B cell (primary cell): ENCODE data around the gene B9D1. TPM values are rescaled to one million over a fixed set of nuclear protein-coding genes. Genes with fewer than 3 reads are reported as not detected.

Experiments
- ATAC-seq: fragments of 200-7000 bp; cut with Tn5 transposase; one replicate; pipeline ENCODE4 v1.10.0; 2021; ENCODE audit warnings: low read depth, mild to moderate bottlenecking, moderate number of reproducible peaks, moderate library complexity
- CTCF ChIA-PET: fragments of 350-600 bp; sonication (Branson Sonifier 250); formaldehyde crosslinking; loops from one replicate; lab custom pipeline; 2021; ENCODE audit warnings: antibody characterized with exemption, inconsistent platforms; lab: Charles Lee
- POLR2A ChIA-PET: fragments of 350-600 bp; sonication (Branson Sonifier 250); formaldehyde crosslinking; loops from one replicate; lab custom pipeline; 2021; ENCODE audit warnings: antibody characterized with exemption; lab: Charles Lee
- DNase-seq: peaks from one replicate; pipeline ENCODE4 v3.0.0; 2013
- H2AFZ ChIP-seq: 2 replicates; pipeline ENCODE4 v1.6.1; 2012; ENCODE audit warnings: mild to moderate bottlenecking, low read depth, low read length; ENCODE audit not compliant: insufficient read depth, poor library complexity, severe bottlenecking
- H3K27ac ChIP-seq, 2 donors: 1 replicate in 1 of 2; 2 replicates in 1 of 2; pipeline ENCODE4 v1.5.1; 2012 to 2013; ENCODE audit warnings: low read length in 2 of 2, mild to moderate bottlenecking in 2 of 2, moderate library complexity in 1 of 2
- H3K27me3 ChIP-seq, 4 experiments: fragments of 200-600 bp in 1 of 4; sonication (generic) in 1 of 4; replicated peaks in 1 of 4; 1 replicate in 2 of 4; 2 replicates in 2 of 4; pipeline versions ENCODE4 v1.6.1 to v1.7.0; 2013 to 2016; ENCODE audit warnings: low read length in 3 of 4, mild to moderate bottlenecking in 2 of 4, mixed read lengths in 1 of 4, moderate library complexity in 1 of 4; ENCODE audit not compliant: insufficient read depth in 4 of 4, control insufficient read depth in 3 of 4; ENCODE audit errors: control extremely low read depth in 1 of 4
- H3K36me3 ChIP-seq, 2 experiments: replicated peaks in 1 of 2; 1 replicate in 1 of 2; 2 replicates in 1 of 2; pipeline versions ENCODE4 v1.6.1 to v1.7.1; 2013; ENCODE audit warnings: low read length in 1 of 2; ENCODE audit not compliant: insufficient read depth in 2 of 2, control insufficient read depth in 1 of 2; ENCODE audit errors: control extremely low read depth in 1 of 2, extremely low read depth in 1 of 2
- H3K4me1 ChIP-seq, 2 donors: fragments of 200-600 bp in 1 of 2; sonication (generic) in 1 of 2; 1 replicate in 1 of 2; 2 replicates in 1 of 2; pipeline versions ENCODE4 v1.5.1 to v1.6.1; 2013 to 2017; ENCODE audit warnings: low read length in 2 of 2; ENCODE audit not compliant: control insufficient read depth in 2 of 2, insufficient read depth in 2 of 2
- H3K4me2 ChIP-seq: replicated peaks from 2 replicates; pipeline ENCODE3; 2012; ENCODE audit warnings: mild to moderate bottlenecking, low read depth, low read length; ENCODE audit not compliant: poor library complexity, severe bottlenecking
- H3K4me3 ChIP-seq, 5 experiments: fragments of 200-600 bp in 1 of 5; sonication (generic) in 1 of 5; 1 replicate in 3 of 5; 2 replicates in 2 of 5; pipeline versions ENCODE4 v1.5.1 to v1.7.0; 2011 to 2016; ENCODE audit warnings: low read length in 4 of 5, mild to moderate bottlenecking in 4 of 5, low read depth in 2 of 5, control low read depth in 1 of 5, moderate library complexity in 1 of 5; ENCODE audit not compliant: insufficient read depth in 1 of 5; ENCODE audit errors: control extremely low read depth in 1 of 5, extremely low read depth in 1 of 5
- H3K79me2 ChIP-seq: fragments of 200-600 bp; sonication (generic); one replicate; pipeline ENCODE4 v1.6.0; 2016; ENCODE audit warnings: low read length; ENCODE audit not compliant: control insufficient read depth, insufficient read depth
- H3K9ac ChIP-seq: fragments of 200-600 bp; sonication (generic); 2 replicates; pipeline ENCODE4 v1.6.1; 2017; ENCODE audit warnings: mild to moderate bottlenecking, low read length, moderate library complexity
- H3K9me3 ChIP-seq, 3 donors: one replicate each; pipeline versions ENCODE4 v1.6.1 to v1.7.1; 2013; ENCODE audit warnings: low read length in 2 of 3; ENCODE audit not compliant: control insufficient read depth in 2 of 3, insufficient read depth in 1 of 3; ENCODE audit errors: control extremely low read depth in 1 of 3
- H4K20me1 ChIP-seq: 2 replicates; pipeline ENCODE4 v1.6.0; 2012; ENCODE audit warnings: mild to moderate bottlenecking, low read length; ENCODE audit not compliant: insufficient read depth, control insufficient read depth, poor library complexity, severe bottlenecking
- H3K27ac Mint-ChIP-seq: one replicate; pipeline ENCODE4 v1.8.0; 2021; ENCODE audit warnings: mixed read lengths
- H3K27me3 Mint-ChIP-seq: one replicate; pipeline ENCODE4 v1.8.0; 2021; ENCODE audit warnings: mixed read lengths
- H3K4me1 Mint-ChIP-seq: one replicate; pipeline ENCODE4 v1.8.0; 2021; ENCODE audit warnings: mixed read lengths
- H3K4me3 Mint-ChIP-seq: one replicate; pipeline ENCODE4 v1.8.0; 2021; ENCODE audit warnings: mixed read lengths
- H3K9me3 Mint-ChIP-seq: one replicate; pipeline ENCODE4 v1.8.0; 2022; ENCODE audit warnings: mixed read lengths; ENCODE audit not compliant: insufficient read depth
- CTCF ChIP-seq: fragments of 200-600 bp; IDR thresholded peaks from one replicate; pipeline ENCODE4 v1.8.0; 2022; ENCODE audit warnings: antibody characterized with exemption, mild to moderate bottlenecking
- EZH2 ChIP-seq: IDR thresholded peaks from 2 replicates; pipeline ENCODE4 v1.6.1; 2012; ENCODE audit warnings: borderline replicate concordance, low read depth, mild to moderate bottlenecking, moderate library complexity, low read length; ENCODE audit not compliant: insufficient read depth, poor library complexity, severe bottlenecking
- WGBS: methylation state at CpG from one replicate; pipeline ENCODE4 v1.1.5; 2013; ENCODE audit warnings: missing lambda C conversion rate; ENCODE audit not compliant: insufficient coverage; 5-methylcytosine and 5-hydroxymethylcytosine counted together
- intact Hi-C: fragments of 100-400 bp; cut with micrococcal nuclease; formaldehyde crosslinking; loops from one replicate; pipeline ENCODE4 v1.10.0; 2022
- polyA plus RNA-seq: library from polyadenylated mRNA; depleted of rRNA; stranded (reverse); fragments of >200 nt; gene quantifications from 2 replicates; pipeline ENCODE4 v1.2.3, GENCODE V29; 2012
- total RNA-seq, 2 donors: library from RNA; stranded (reverse); fragments of 120-200 nt in 1 of 2; gene quantifications; 1 replicate in 1 of 2; 2 replicates in 1 of 2; pipeline versions ENCODE4 v1.2.3 to v1.2.4, GENCODE V29; 2013 to 2022

B9D1 gene
- total and polyA plus RNA-seq, 2 donors (not counting 1 experiment from before 2014, with no cell fraction given), result 2.5 to 6.9 TPM

- POLR2A ChIA-PET, result no interaction called here
- H3K36me3 ChIP-seq, result no peaks in the 10 kb centered on the region
- H3K27me3 Mint-ChIP-seq, result peaks cover 4% of the 10 kb centered on the region
- no peak overlapping the region for H2AFZ ChIP-seq
- H3K4me1 Mint-ChIP-seq, result peaks cover 4% of the 10 kb centered on the region
- ATAC-seq, result no peak
- no peaks in the 10 kb centered on the region for H3K4me1 ChIP-seq
- H3K27me3 ChIP-seq, result peaks cover 0 to 9% (median 4%) of the 10 kb centered on the region in 4 experiments
- no peak overlapping the region for H3K9ac ChIP-seq
- H3K4me3 ChIP-seq, result no peak overlapping the region
- no peaks in the 10 kb centered on the region for H3K9me3 Mint-ChIP-seq
- H3K4me2 ChIP-seq, result no peak overlapping the region
- no peak overlapping the region for H3K27ac Mint-ChIP-seq
- intact Hi-C loops, result no loop called here
- H3K4me3 Mint-ChIP-seq, result no peak overlapping the region
- CTCF ChIA-PET, result interaction anchor here (2.0 kb wide), 1 partner anchor 10 kb away, joined by 5 read pairs; no protein-coding TSS in a partner anchor
- H4K20me1 ChIP-seq, result peaks cover 9% of the 10 kb centered on the region
- DNase-seq, result no peak
- no peaks in the 10 kb centered on the region for H3K9me3 ChIP-seq
- no peak overlapping the region for H3K27ac ChIP-seq
- 95% methylated on average over 5 of the region's 8 CpGs for whole genome bisulfite sequencing
- TF ChIP-seq EZH2, result no peak
- no peak for TF ChIP-seq CTCF
- no peaks in the 10 kb centered on the region for H3K79me2 ChIP-seq
Observed at GRCh38 chr17:19295473-19296135, 66.9 kb downstream of the B9D1 start.

- Histone ChIP-seq H3K9ac (no peak overlapping the region), H3K36me3 (no peaks in the 10 kb centered on the region), H3K4me2 (no peak overlapping the region), H3K4me3 (no peak overlapping the region), H3K27me3 (peaks cover 0 to 17% (median 8%) of the 10 kb centered on the region in 4 experiments), H4K20me1 (peaks cover 13% of the 10 kb centered on the region), H3K79me2 (no peaks in the 10 kb centered on the region), H3K9me3 (no peaks in the 10 kb centered on the region), H2AFZ (no peak overlapping the region), H3K27ac (no peak overlapping the region), H3K4me1 (peaks cover 6 to 8% of the 10 kb centered on the region in 2 donors)
- TF ChIP-seq CTCF (no peak), EZH2 (no peak)
- WGBS, result no CpG with 5 or more reads among the region's 3 CpGs
- Mint-ChIP-seq H3K27me3 (peaks cover 10% of the 10 kb centered on the region), H3K9me3 (no peaks in the 10 kb centered on the region), H3K27ac (no peak overlapping the region), H3K4me3 (no peak overlapping the region), H3K4me1 (peaks cover 10% of the 10 kb centered on the region)
- CTCF ChIA-PET, result interaction anchor here (1.2 kb wide), 1 partner anchor 44 kb away, joined by 3 read pairs; no protein-coding TSS in a partner anchor
- ATAC-seq (no peak), DNase-seq (no peak)
- intact Hi-C loops, result no loop called here
- POLR2A ChIA-PET, result no interaction called here
Observed at GRCh38 chr17:19294443-19294842, 68.1 kb downstream of the B9D1 start.
